Activated CD8-positive, alpha-beta memory T cell treated with anti-CD3 and anti-CD28 coated beads for 4 hours (primary cell): ENCODE measurements around the gene ACVRL1.

Experiments
- DNase-seq, 2 donors: peaks; one replicate each; pipeline ENCODE4 v3.0.0-alpha.2; 2020; ENCODE audit warnings: low read depth in 2 of 2

Gene ACVRL1

GRCh38 chr12:51915951-51916350 is 8.6 kb downstream of the ACVRL1 start:
- DNase-seq, result no peak

- DNase-seq, result no peak
These were observed 9.8 kb downstream of the ACVRL1 start for GRCh38 chr12:51917041-51917590.

DNA sequence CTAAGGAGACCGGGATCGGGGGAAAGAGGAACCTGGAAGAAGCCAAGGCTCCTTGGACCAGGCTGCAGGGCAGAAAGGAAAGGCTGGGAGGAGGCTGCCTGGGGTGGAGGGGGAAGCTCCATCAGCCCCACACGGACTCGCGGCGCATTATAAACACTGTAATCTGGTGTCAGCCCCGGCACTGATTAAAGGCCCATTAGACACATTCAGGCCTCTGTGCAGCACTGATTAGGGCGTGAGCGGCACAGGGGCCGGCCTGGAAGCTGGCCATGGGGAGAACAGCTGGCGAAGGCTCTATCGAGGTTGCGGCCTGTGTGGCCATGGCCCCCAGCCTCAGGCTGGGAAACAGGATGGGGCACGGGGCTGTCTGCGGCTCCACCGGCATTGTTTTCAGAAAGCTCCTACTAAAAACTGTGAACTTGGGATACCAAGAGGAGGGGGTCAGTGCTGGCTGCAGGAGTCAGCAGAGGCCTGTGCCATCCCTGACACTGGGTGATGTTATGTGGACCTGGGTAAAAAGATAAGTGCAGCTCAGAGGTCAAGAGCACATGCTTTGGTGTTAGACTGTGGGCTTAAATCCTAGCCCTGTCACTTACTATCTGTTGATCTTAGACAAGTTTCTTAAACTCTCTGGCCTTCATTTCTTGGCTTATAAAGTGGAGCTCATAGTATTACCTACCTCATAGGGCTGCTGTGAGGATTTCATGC is 10.6 kb downstream of the ACVRL1 start:
- no peak for DNase-seq

GRCh38 chr12:51920046-51920445 is 12.7 kb downstream of the ACVRL1 start:
- no peak for DNase-seq

GRCh38 chr12:51921017-51921725 is 13.9 kb downstream of the ACVRL1 start:
- no peak for DNase-seq

DNA sequence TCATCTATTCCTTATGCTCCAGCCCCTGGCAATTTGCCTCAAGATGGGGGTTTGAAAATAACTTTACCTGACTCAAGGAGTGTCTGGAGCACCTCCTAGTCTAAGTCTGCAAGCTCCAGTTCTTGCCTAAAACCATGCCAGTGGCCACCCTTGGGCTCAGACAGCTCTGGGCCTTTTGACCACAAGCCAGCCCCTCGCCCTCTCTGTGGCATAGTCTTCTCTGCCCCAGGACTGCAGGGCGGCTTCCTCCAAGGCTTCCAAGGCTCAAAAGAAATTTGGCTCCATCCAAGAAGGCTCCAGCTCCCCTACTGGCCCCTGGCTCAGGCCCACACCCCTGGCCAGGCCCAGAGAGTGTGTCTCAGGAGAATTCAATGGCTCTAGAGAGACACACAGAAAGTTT is 14.8 kb downstream of the ACVRL1 start:
- DNase-seq, result no peak

DNA sequence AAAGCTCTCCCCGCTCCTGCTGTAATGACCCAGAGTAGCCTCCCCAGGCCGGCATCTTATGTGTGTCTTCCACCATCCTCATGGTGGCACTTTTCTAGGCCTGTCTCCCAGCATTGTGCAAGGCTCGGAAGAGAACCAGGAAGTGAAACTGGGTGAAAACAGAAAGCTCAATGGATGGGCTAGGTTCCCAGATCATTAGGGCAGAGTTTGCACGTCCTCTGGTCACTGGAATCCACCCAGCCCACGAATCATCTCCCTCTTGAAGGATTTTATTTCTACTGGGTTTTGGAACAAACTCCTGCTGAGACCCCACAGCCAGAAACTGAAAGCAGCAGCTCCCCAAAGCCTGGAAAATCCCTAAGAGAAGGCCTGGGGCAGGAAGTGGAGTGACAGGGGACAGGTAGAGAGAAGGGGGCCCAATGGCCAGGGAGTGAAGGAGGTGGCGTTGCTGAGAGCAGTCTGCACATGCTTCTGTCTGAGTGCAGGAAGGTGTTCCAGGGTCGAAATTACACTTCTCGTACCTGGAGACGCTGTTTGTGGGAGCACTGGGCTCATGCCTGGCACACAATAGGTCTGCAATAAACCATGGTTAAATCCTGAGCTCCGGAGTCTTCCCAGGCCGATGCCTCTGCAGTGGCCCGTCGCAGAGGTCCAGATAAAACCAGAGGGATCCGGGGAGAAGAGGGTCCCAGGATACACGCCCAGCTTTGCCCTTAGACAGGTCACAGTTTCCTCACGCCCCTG is 15.6 kb downstream of the ACVRL1 start:
- no peak for DNase-seq

- DNase-seq, result peak; percentile 11 to 18
These were observed 16.4 kb downstream of the ACVRL1 start for GRCh38 chr12:51923506-51924365.

DNA sequence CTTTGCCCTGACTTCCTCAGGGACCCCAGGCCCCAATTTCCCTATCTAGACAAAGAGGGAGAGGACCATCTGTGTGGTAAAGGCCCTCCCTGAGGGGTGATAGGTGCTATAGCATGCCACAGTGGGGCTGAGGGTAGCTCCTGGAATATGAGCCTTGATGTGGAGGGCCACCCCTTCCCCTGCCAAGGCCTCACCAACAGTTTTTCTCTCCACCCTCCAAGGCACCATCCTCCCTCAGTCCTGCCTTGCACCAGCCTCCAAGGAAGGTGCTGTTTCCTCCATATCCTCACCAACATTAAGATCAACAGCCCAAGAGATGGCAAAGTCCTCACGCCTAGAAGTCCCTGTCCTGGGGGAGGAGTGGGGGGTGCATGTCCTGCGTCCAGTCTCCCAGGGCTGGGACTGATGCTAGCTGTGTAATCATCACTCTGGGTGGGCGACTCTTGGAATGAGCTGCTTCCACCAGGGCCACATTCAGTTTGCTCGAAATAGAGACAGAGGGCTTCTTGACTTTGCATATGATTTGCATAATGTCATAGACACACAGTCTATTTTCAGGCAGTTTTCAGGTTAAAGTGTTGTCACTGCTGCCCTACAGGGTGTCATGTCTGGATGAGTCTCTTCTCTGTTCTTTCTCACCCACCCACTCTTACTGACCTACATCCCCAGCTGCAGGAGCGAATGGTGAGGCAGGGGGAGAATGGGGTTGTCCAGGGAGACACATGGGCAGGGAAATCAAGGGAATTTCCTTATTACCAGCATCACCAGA is 17.4 kb downstream of the ACVRL1 start:
- no peak for DNase-seq

- DNase-seq, result no peak
These were observed 18.2 kb downstream of the ACVRL1 start for GRCh38 chr12:51925346-51926063.

DNA sequence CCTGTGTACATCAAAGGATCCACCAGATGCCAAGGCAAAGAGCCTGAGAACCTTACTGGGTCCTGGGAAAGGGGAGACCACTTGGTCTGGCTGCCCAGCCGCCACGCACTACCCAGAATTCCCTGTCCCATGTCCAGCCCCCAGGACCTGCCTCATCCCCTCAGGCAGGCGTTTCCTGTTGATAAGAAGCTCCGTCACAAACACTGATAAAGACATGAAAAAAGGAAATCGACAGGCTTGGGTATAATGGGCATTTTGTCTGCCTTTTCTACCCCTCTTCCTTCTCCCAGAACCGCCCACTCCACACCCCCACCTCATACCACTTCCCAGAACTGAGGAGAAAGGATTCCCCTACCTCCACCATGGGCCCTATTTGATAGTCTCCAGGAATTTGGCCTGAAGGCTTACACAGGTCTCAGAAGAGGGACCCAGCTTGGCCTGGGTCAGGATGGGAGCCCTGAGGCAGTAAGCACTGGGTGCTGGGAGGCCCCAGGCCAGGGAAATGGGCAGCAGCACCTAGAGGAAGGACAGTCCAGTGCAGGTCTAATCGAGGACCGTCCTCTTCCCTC is 18.8 kb downstream of the ACVRL1 start:
- DNase-seq, result no peak

DNA sequence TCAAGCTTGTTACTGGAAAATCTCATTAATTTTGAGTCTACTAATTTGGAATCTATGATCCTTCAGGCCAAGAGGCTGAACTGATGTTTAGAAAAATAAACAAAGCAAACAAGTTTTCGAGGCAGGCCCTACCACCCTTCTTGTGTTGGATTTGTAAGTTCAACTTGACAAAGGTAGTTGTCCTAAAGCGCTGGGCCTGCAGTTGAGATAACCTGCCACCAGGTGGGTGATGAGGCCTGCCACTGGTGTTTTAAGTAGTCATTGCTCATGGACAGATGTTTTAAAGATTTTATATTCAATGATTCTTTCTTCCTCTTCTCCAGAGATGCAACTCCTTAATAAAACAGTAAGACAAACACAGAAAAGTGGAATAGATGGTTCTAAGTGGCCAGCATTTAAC is 19.4 kb downstream of the ACVRL1 start:
- DNase-seq, result no peak

GRCh38 chr12:51932218-51933076 is 25.1 kb downstream of the ACVRL1 start:
- no peak for DNase-seq

GRCh38 chr12:51934080-51934479 is 26.8 kb downstream of the ACVRL1 start:
- no peak for DNase-seq

GRCh38 chr12:51937926-51938325 is 30.6 kb downstream of the ACVRL1 start:
- no peak for DNase-seq

GRCh38 chr12:51938726-51939125 is 31.4 kb downstream of the ACVRL1 start:
- DNase-seq, result no peak

DNA sequence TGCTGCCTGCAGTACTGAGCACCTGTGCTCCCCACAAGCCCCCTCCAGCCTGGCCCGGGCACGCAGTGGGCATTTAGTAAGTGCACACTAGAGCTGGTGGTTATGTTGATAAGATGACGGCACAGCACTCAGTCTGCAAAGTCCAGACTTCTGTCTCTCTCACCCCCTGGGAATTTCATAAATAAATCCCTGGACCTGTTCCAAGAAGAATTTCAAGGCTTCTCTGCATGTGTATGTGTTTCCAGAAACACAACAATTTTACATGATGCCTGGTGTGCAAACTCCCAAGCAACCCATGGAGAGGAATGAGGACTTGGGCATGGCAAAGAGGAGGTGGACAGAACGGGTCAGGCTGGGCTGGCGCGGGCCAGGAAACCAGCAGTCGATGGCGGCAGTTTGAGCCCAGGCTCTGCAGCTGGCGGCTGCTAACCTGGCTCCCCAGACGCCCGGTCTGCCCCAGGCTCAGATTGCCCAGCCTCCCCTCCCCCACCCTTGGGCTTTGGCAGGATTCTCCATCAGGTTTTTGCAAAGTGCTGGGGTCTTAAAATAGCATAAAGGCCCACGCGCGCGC is 33.8 kb downstream of the ACVRL1 start:
- DNase-seq, result no peak

DNA sequence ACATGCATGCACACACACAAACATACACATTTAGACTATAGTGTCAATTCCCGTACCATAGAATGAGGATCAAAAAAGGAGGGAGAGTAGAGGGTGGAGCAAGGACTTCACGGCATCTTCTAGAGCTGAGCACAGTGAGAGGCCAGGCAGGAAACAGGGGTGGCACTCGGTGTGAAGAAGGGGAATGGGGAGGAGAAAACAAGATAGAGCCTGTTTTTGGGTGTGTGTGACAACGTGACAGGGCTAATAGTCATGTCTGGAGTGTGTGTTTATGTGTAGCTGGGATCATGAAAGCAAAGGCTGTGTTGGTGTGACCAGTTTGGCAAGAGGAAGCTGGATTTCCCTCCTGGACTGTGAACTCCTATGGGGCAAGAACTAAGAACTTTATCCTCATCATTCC is 34.3 kb downstream of the ACVRL1 start:
- no peak for DNase-seq
